T-helper 2 cell treated with Interferon-gamma antibody and Interleukin-4, amounts not matched to agents 100 ng/mL and 5 ng/mL, for 36 hours (primary cell): Measurements from ENCODE around the gene ZNF567. TPM values are rescaled to one million over a fixed set of nuclear protein-coding genes. Genes with fewer than 3 reads are reported as not detected.
"Not testable (repeated sequence)": the region's sequence is repeated elsewhere in the genome, so short reads cannot be mapped to it uniquely, and the experiment has no call there.

ENCODE experiments used
- intact Hi-C: fragments of 100-400 bp; cut with micrococcal nuclease; formaldehyde crosslinking; loops from one replicate; pipeline ENCODE4 v1.15.1; 2023
- total RNA-seq: library from RNA; stranded (reverse); gene quantifications from 2 replicates; pipeline ENCODE4 v1.2.3, GENCODE V29; 2022

The ZNF567 gene
- total RNA-seq, result 8.9 and 9.2 TPM in 2 replicates

- intact Hi-C loops, result loop anchor here (1.0 to 5.0 kb wide), 14 partner anchors 21 to 779 kb away; partner anchors contain the start of genes ZFP14, ZNF260, ZNF345 and ZNF461
Observed at GRCh38 chr19:36687214-36688056, at the start of gene ZNF567. Gene ZNF567, plus strand, starts transcription at chr19:36687612. Its CDS starts 7,256 bp downstream, at chr19:36694868.

- intact Hi-C loops, result no loop called here
Observed at GRCh38 chr19:36638862-36639510, 48.4 kb upstream of the ZNF567 start.

GRCh38 chr19:36646746-36647145 lies 40.7 kb upstream of the ZNF567 start:
- intact Hi-C loops, result no loop called here

- intact Hi-C loops, result no loop called here
Observed at GRCh38 chr19:36652958-36653357, 34.5 kb upstream of the ZNF567 start.

GRCh38 chr19:36665832-36666231 lies 21.6 kb upstream of the ZNF567 start:
- intact Hi-C loops, result loop anchor here (1.0 to 5.0 kb wide), 7 partner anchors 21 to 551 kb away; partner anchors contain the start of genes ZNF146, ZNF260, ZNF345 and ZNF382

- intact Hi-C loops, result loop anchor here (5.0 kb wide), 1 partner anchor 184 kb away; the partner anchor contains the start of gene ZNF345
Observed at GRCh38 chr19:36668646-36669045, 18.8 kb upstream of the ZNF567 start.

- intact Hi-C loops, result no loop called here
Observed at GRCh38 chr19:36672368-36672767, 15.0 kb upstream of the ZNF567 start.

- intact Hi-C loops, result no loop called here
Observed at GRCh38 chr19:36674201-36674600, 13.2 kb upstream of the ZNF567 start.

- intact Hi-C loops, result no loop called here
Observed at GRCh38 chr19:36679455-36679854, 8.0 kb upstream of the ZNF567 start.

- intact Hi-C loops, result loop anchor here (2.0 to 5.0 kb wide), 7 partner anchors 84 to 781 kb away; partner anchors contain the start of genes ZFP14, ZNF260, ZNF529 and ZNF569
Observed at GRCh38 chr19:36685835-36686234, 1.6 kb upstream of the ZNF567 start.

- intact Hi-C loops, result loop anchor here (1.0 to 5.0 kb wide), 14 partner anchors 20 to 780 kb away; partner anchors contain the start of genes ZFP14, ZNF260, ZNF345 and ZNF461
Observed at GRCh38 chr19:36686365-36687213, 823 bp upstream of the ZNF567 start.

GRCh38 chr19:36688058-36688457 lies 646 bp downstream of the ZNF567 start:
- intact Hi-C loops, result loop anchor here (5.0 kb wide), 3 partner anchors 86 to 561 kb away; partner anchors contain the start of gene ZFP14

GRCh38 chr19:36707134-36707533 lies 19.7 kb downstream of the ZNF567 start:
- intact Hi-C loops, result no loop called here

- intact Hi-C loops, result no loop called here
Observed at GRCh38 chr19:36709423-36709822, 22.0 kb downstream of the ZNF567 start.

GRCh38 chr19:36719687-36720556 lies 32.5 kb downstream of the ZNF567 start:
- intact Hi-C loops, result no loop called here

- intact Hi-C loops, result not testable (repeated sequence)
Observed at GRCh38 chr19:36736166-36736565, 48.8 kb downstream of the ZNF567 start.

GRCh38 chr19:36745870-36746269 lies 58.5 kb downstream of the ZNF567 start:
- intact Hi-C loops, result no loop called here

GRCh38 chr19:36747750-36748149 lies 60.3 kb downstream of the ZNF567 start:
- intact Hi-C loops, result no loop called here

GRCh38 chr19:36748431-36749275 lies 61.2 kb downstream of the ZNF567 start:
- intact Hi-C loops, result no loop called here
